ENCODE data around the gene UGT1A9.

GRCh38 chr2:233684640-233685039, 12.9 kb downstream of the UGT1A9 start:
- TF ChIP-seq POLR2A (IDR thresholded peaks at IDR 0.05; ENCODE audit: low read depth, low read length) (no peak), POLR2AphosphoS5 (IDR thresholded peaks at IDR 0.05; ENCODE audit: low read depth, low read length) (no peak)
